Spleen (tissue), 11 donors: ENCODE data around the gene DHRS1. TPM values are rescaled to one million over a fixed set of nuclear protein-coding genes. Genes with fewer than 3 reads are reported as not detected.

ENCODE experiments used
- DNase-seq: peaks from one replicate; pipeline ENCODE4 v3.0.0-alpha.2; 2020
- H3K27ac ChIP-seq, 8 donors: fragments of 200-600 bp; sonication (generic) in 7 of 8; 1 replicate in 4 of 8; 2 replicates in 4 of 8; pipeline versions ENCODE4 v1.5.0 to v1.8.0; 2016 to 2021; ENCODE audit warnings: inconsistent platforms in 4 of 8, mild to moderate bottlenecking in 4 of 8, moderate library complexity in 1 of 8
- H3K27me3 ChIP-seq, 7 donors: fragments of 200-600 bp; sonication (generic) in 6 of 7; replicated peaks in 1 of 7; 1 replicate in 4 of 7; 2 replicates in 3 of 7; pipeline versions ENCODE4 v1.5.0 to v1.8.0; 2016 to 2021; ENCODE audit warnings: inconsistent platforms in 3 of 7, mild to moderate bottlenecking in 1 of 7
- H3K36me3 ChIP-seq, 6 donors: fragments of 200-600 bp; sonication (generic) in 5 of 6; 1 replicate in 4 of 6; 2 replicates in 2 of 6; pipeline versions ENCODE4 v1.5.0 to v1.8.0; 2016 to 2021; ENCODE audit warnings: inconsistent platforms in 2 of 6
- H3K4me1 ChIP-seq, 6 donors: fragments of 200-600 bp; sonication (generic) in 5 of 6; 1 replicate in 3 of 6; 2 replicates in 3 of 6; pipeline versions ENCODE4 v1.5.0 to v1.8.0; 2016 to 2021; ENCODE audit warnings: inconsistent platforms in 3 of 6
- H3K4me3 ChIP-seq, 8 donors: fragments of 200-600 bp; sonication (generic) in 7 of 8; 1 replicate in 4 of 8; 2 replicates in 4 of 8; pipeline versions ENCODE4 v1.5.0 to v1.8.0; 2016 to 2021; ENCODE audit warnings: inconsistent platforms in 4 of 8, mild to moderate bottlenecking in 4 of 8, moderate library complexity in 2 of 8
- H3K9me3 ChIP-seq, 8 donors: fragments of 200-600 bp; sonication (generic) in 7 of 8; 1 replicate in 4 of 8; 2 replicates in 4 of 8; pipeline versions ENCODE4 v1.5.0 to v1.8.0; 2016 to 2021; ENCODE audit warnings: inconsistent platforms in 4 of 8
- CTCF ChIP-seq, 11 experiments: fragments of 200-600 bp in 7 of 11; fragments of 450-650 bp in 4 of 11; sonication (generic) in 4 of 11; IDR thresholded peaks in 8 of 11; conservative IDR thresholded peaks in 3 of 11; 1 replicate in 7 of 11; 2 replicates in 4 of 11; pipeline versions ENCODE4 v1.4.0 to v1.8.0; 2016 to 2021; ENCODE audit warnings: antibody characterized with exemption in 11 of 11, inconsistent platforms in 4 of 11, mild to moderate bottlenecking in 1 of 11
- POLR2A ChIP-seq, 3 donors: fragments of 450-650 bp; IDR thresholded peaks; one replicate each; pipeline ENCODE4 v1.5.1; 2017; ENCODE audit warnings: antibody characterized with exemption in 3 of 3, mild to moderate bottlenecking in 1 of 3
- POLR2AphosphoS5 ChIP-seq, 3 donors: sonication (generic); formaldehyde crosslinking; IDR thresholded peaks; one replicate each; pipeline ENCODE4 v1.5.1; 2017; ENCODE audit warnings: antibody characterized with exemption in 3 of 3
- WGBS, 5 donors: extraction: QIAGEN DNeasy Blood & Tissue Kit in 3 of 5; methylation state at CpG; one replicate each; pipeline versions ENCODE4 v1.1.5 to v1.1.7; 2013 to 2018; 5-methylcytosine and 5-hydroxymethylcytosine counted together
- intact Hi-C: fragments of 100-400 bp; cut with DNase I; formaldehyde crosslinking; loops from one replicate; pipeline ENCODE4 v1.15.0; 2023; ENCODE audit warnings: low total_unique reads
- polyA plus RNA-seq, 3 donors: library from polyadenylated mRNA; stranded (reverse); fragments of 200-250 nt; gene quantifications; one replicate each; pipeline ENCODE4 v1.2.1, GENCODE V29; 2013
- total RNA-seq, 7 donors: library from RNA; depleted of rRNA in 3 of 7; stranded (reverse); fragments of >200 nt in 3 of 7; fragmentation: NEBNext Ultra II Directional in 4 of 7; extraction: Animal tissue kit (Norgen Biotek cat#: 25700) in 4 of 7; gene quantifications; one replicate each; pipeline versions ENCODE4 v1.1.0 to v1.2.1, GENCODE V29; 2016 to 2021
- donor health status: healthy with polysubstance abuse.
- donor health status: DM: no; HTN: no; CAD: no; lungs with moderate emphysema.
- donor health status: DM: no; HTN: no; CAD: no.
- donor health status: Bipolar disorder and iron deficiency.
- donor health status: healthy.
- donor health status: DM: no; HTN: no; CAD: no.
- donor health status: DM: yes; HTN: yes; CAD: no.

DHRS1 gene
- total and polyA plus RNA-seq, 10 donors = 22.0 to 56.1 (median 33.1) TPM

GRCh38 chr14:24337144-24337823, 37.7 kb upstream of the DHRS1 start:
- H3K36me3 ChIP-seq = peaks cover 0 to 34% (median 8%) of the 10 kb centered on the region in 6 donors
- 93 to 98% (median 96%) methylated on average over 7 of the region's 7 CpGs for WGBS, 5 donors
- DNase-seq = no peak
- no peaks in the 10 kb centered on the region for H3K9me3 ChIP-seq
- H3K4me1 ChIP-seq = peaks cover 50 to 83% (median 67%) of the 10 kb centered on the region in 6 donors
- TF ChIP-seq POLR2A (IDR thresholded peaks at IDR 0.05) = no peak
- H3K4me3 ChIP-seq = no peak overlapping the region
- H3K27ac ChIP-seq = no peak overlapping the region
- intact Hi-C loops = loop anchor here (5.0 kb wide), 1 partner anchor 95 kb away; no protein-coding TSS in a partner anchor
- H3K27me3 ChIP-seq = peaks cover 0 to 32% (median 10%) of the 10 kb centered on the region in 7 donors

- H3K36me3 ChIP-seq = peaks cover 0 to 34% (median 8%) of the 10 kb centered on the region in 6 donors
- no peak for DNase-seq
- TF ChIP-seq POLR2AphosphoS5 (IDR thresholded peaks at IDR 0.05) (peak; percentile 43 to 59 (median 56)), POLR2A (IDR thresholded peaks at IDR 0.05) (no peak), CTCF (IDR thresholded peaks at IDR 0.05 in 8 of 11, conservative IDR thresholded peaks at IDR 0.05 in 3 of 11) (no peak)
- H3K9me3 ChIP-seq = no peaks in the 10 kb centered on the region
- peak overlapping the region in 6 of 8 donors; percentile 64 to 85 (median 74) for H3K27ac ChIP-seq
- H3K4me1 ChIP-seq = peaks cover 62 to 99% (median 82%) of the 10 kb centered on the region in 6 donors
- peak overlapping the region in 3 of 8 donors; percentile 40 to 71 (median 52) for H3K4me3 ChIP-seq
- whole genome bisulfite sequencing, 5 donors = 53 to 67% (median 58%) methylated on average over 12 of the region's 12 CpGs
- intact Hi-C loops = loop anchor here (5.0 kb wide), 1 partner anchor 97 kb away; no protein-coding TSS in a partner anchor
- peaks cover 0 to 34% (median 10%) of the 10 kb centered on the region in 7 donors for H3K27me3 ChIP-seq
These were observed 36.0 kb upstream of the DHRS1 start for GRCh38 chr14:24335461-24336171.

GRCh38 chr14:24334431-24335291, 35.1 kb upstream of the DHRS1 start, which contains the start of gene ADCY4:
ADCY4 (minus strand) TSS chr14:24335071; CDS start chr14:24334652, 419 bp downstream.
- peaks cover 57 to 100% (median 85%) of the 10 kb centered on the region in 6 donors for H3K4me1 ChIP-seq
- peak within 1 kb of the TSS; percentile 31 to 71 (median 41) for H3K4me3 ChIP-seq
- 4 to 7% (median 6%) methylated on average over 45 to 65 of the region's 65 CpGs for WGBS, 5 donors

DNA sequence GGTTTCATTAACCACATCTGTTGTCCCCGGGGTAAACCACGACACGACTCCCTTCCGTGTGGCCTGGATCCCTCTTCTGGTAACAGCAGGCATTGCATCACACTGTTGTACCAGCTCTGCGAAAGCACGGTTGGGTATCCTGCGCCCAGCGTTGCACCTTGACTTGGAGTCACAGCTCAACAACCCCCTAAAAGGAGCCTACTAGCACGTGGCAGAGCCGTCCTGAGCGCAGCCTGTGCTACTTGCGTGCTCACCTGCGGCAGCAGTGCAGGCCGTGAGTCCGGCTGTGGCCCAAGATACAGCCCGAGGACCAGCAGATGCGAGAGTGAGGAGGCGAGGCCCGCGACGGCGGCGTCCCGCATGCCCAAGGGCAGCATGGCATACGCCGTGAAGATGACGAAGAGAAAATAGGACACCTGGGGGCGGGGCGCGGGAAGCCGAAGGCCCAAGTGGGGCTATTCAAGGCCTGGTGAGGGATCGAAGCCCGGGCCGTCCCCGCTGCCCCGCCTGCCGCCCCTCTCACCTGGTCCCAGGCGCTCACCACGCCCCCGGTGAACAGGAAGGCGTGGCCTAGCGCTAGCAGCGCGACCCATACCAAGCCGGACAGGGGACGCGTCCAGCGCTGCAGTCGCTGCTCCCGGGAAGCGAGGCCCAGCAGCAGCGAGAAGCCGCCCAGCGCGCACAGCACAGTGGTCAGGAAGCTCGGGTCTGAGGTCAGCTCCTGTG, 32.9 kb upstream of the DHRS1 start:
- Histone ChIP-seq H3K4me3 (peak overlapping the region; percentile 23 to 71 (median 37)), H3K4me1 (peaks cover 50 to 100% (median 88%) of the 10 kb centered on the region in 6 donors), H3K36me3 (peaks cover 0 to 22% (median 2%) of the 10 kb centered on the region in 6 donors), H3K9me3 (no peaks in the 10 kb centered on the region), H3K27me3 (peaks cover 0 to 34% (median 10%) of the 10 kb centered on the region in 7 donors), H3K27ac (peak overlapping the region in 7 of 8 donors; percentile 38 to 85 (median 65))
- TF ChIP-seq POLR2AphosphoS5 (IDR thresholded peaks at IDR 0.05) (peak; percentile 57 to 76 (median 73)), POLR2A (IDR thresholded peaks at IDR 0.05) (no peak), CTCF (IDR thresholded peaks at IDR 0.05 in 8 of 11, conservative IDR thresholded peaks at IDR 0.05 in 3 of 11) (peak; percentile 80 to 95 (median 93))
- 9 to 26% (median 20%) methylated on average over 45 to 56 of the region's 56 CpGs for WGBS, 5 donors
- DNase-seq = peak; percentile 92
- intact Hi-C loops = no loop called here

More at GRCh38 chr14:24334431-24335291, 35.1 kb upstream of the DHRS1 start, which contains the start of gene ADCY4:
- peak; percentile 89 for DNase-seq
- Histone ChIP-seq H3K27ac (peak within 1 kb of the TSS; percentile 48 to 85 (median 72)), H3K27me3 (peaks cover 0 to 34% (median 10%) of the 10 kb centered on the region in 7 donors), H3K9me3 (no peaks in the 10 kb centered on the region), H3K36me3 (peaks cover 0 to 34% (median 8%) of the 10 kb centered on the region in 6 donors)
- peak; percentile 72 to 86 (median 85) for TF ChIP-seq POLR2AphosphoS5 (IDR thresholded peaks at IDR 0.05)
- no peak for TF ChIP-seq POLR2A (IDR thresholded peaks at IDR 0.05)
- intact Hi-C loops = loop anchor here (5.0 kb wide), 1 partner anchor 98 kb away; no protein-coding TSS in a partner anchor
